Suprapubic skin (tissue), 4 donors: ENCODE data around the gene LATS2. TPM values are rescaled to one million over a fixed set of nuclear protein-coding genes. Genes with fewer than 3 reads are reported as not detected.
A peak's percentile ranks its signal among the peaks of the same experiment; 100 is the strongest.

Source experiments
- DNase-seq, 2 donors: peaks; one replicate each; pipeline ENCODE4 v3.0.0-alpha.2; 2019; ENCODE audit warnings: low spot score in 2 of 2
- H3K27ac ChIP-seq: fragments of 200-600 bp; sonication (generic); one replicate; pipeline ENCODE4 v1.5.1; 2019
- H3K27me3 ChIP-seq: fragments of 200-600 bp; sonication (generic); one replicate; pipeline ENCODE4 v1.5.1; 2019
- H3K36me3 ChIP-seq: fragments of 200-600 bp; sonication (generic); one replicate; pipeline ENCODE4 v1.5.1; 2019
- H3K4me1 ChIP-seq: fragments of 200-600 bp; sonication (generic); one replicate; pipeline ENCODE4 v1.5.1; 2019
- H3K4me3 ChIP-seq: fragments of 200-600 bp; sonication (generic); one replicate; pipeline ENCODE4 v1.5.1; 2019; ENCODE audit warnings: mild to moderate bottlenecking
- H3K9me3 ChIP-seq: fragments of 200-600 bp; sonication (generic); one replicate; pipeline ENCODE4 v1.5.1; 2019
- CTCF ChIP-seq, 2 donors: fragments of 200-600 bp in 1 of 2; fragments of 450-650 bp in 1 of 2; sonication (generic) in 1 of 2; IDR thresholded peaks; one replicate each; pipeline ENCODE4 v1.5.1; 2016 to 2019; ENCODE audit warnings: antibody characterized with exemption in 2 of 2, mild to moderate bottlenecking in 1 of 2, moderate library complexity in 1 of 2
- EP300 ChIP-seq: sonication (generic); formaldehyde crosslinking; IDR thresholded peaks from one replicate; pipeline ENCODE4 v1.6.1; 2017; ENCODE audit warnings: antibody characterized with exemption
- POLR2A ChIP-seq, 2 donors: fragments of 450-650 bp; IDR thresholded peaks; one replicate each; pipeline ENCODE4 v1.6.1; 2017; ENCODE audit warnings: antibody characterized with exemption in 2 of 2, mild to moderate bottlenecking in 2 of 2, moderate library complexity in 2 of 2
- POLR2AphosphoS5 ChIP-seq, 3 donors: sonication (generic); formaldehyde crosslinking; IDR thresholded peaks; one replicate each; pipeline ENCODE4 v1.6.1; 2017; ENCODE audit warnings: antibody characterized with exemption in 3 of 3
- WGBS: methylation state at CpG from one replicate; pipeline ENCODE4 v1.1.5; 2018; 5-methylcytosine and 5-hydroxymethylcytosine counted together
- total RNA-seq, 4 donors: library from RNA; depleted of rRNA; stranded (reverse); fragments of >200 nt; gene quantifications; one replicate each; pipeline ENCODE4 v1.1.0, GENCODE V29; 2016

The LATS2 gene
- total RNA-seq, 4 donors from 2014 or later = 11.5 to 21.6 (median 16.3) TPM

- no peak overlapping the region for H3K27ac ChIP-seq
- H3K4me1 ChIP-seq = peaks cover 25% of the 10 kb centered on the region
- no peak for DNase-seq
- TF ChIP-seq POLR2A (IDR thresholded peaks at IDR 0.05) = no peak
- TF ChIP-seq POLR2AphosphoS5 (IDR thresholded peaks at IDR 0.05) = no peak
- TF ChIP-seq CTCF (IDR thresholded peaks at IDR 0.05) = no peak
- no peak for TF ChIP-seq EP300
- peaks cover 13% of the 10 kb centered on the region for H3K36me3 ChIP-seq
- no peaks in the 10 kb centered on the region for H3K9me3 ChIP-seq
- H3K27me3 ChIP-seq = no peaks in the 10 kb centered on the region
- H3K4me3 ChIP-seq = no peak overlapping the region
- WGBS = 50% methylated on average over 4 of the region's 4 CpGs
Measured at GRCh38 chr13:20995245-20995838, 66.0 kb downstream of the LATS2 start.

DNA sequence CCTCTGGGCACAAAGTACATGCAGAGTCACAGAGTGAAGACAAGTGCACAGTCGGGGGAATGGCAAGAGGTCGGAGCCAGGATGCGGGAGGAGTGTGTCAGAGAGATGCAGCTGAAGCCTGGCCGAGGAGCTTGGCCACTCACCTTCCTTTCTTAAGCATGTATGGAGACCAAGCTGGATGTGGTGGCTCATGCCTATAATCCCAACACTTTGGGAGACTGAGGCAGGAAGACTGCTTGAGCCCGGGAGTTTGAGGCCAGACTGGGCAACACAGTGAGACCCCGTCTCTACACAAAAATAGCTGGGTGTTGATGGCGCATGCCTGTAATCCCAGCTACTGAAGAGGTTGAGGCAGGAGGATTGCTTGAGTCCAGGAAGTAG is 67.0 kb downstream of the LATS2 start:
- H3K27ac ChIP-seq = no peak overlapping the region
- H3K9me3 ChIP-seq = no peaks in the 10 kb centered on the region
- peaks cover 21% of the 10 kb centered on the region for H3K36me3 ChIP-seq
- H3K27me3 ChIP-seq = no peaks in the 10 kb centered on the region
- H3K4me1 ChIP-seq = peaks cover 25% of the 10 kb centered on the region
- 97% methylated on average over 7 of the region's 7 CpGs for WGBS
- DNase-seq = no peak
- H3K4me3 ChIP-seq = no peak overlapping the region
- no peak for TF ChIP-seq CTCF (IDR thresholded peaks at IDR 0.05)
- TF ChIP-seq POLR2AphosphoS5 (IDR thresholded peaks at IDR 0.05) = no peak
- TF ChIP-seq POLR2A (IDR thresholded peaks at IDR 0.05) = no peak
- TF ChIP-seq EP300 = no peak

GRCh38 chr13:20993661-20994440 is 67.5 kb downstream of the LATS2 start:
- H3K27me3 ChIP-seq = no peaks in the 10 kb centered on the region
- H3K27ac ChIP-seq = peak overlapping the region; percentile 21
- peaks cover 27% of the 10 kb centered on the region for H3K36me3 ChIP-seq
- 71% methylated on average over 13 of the region's 13 CpGs for WGBS
- H3K4me3 ChIP-seq = no peak overlapping the region
- no peaks in the 10 kb centered on the region for H3K9me3 ChIP-seq
- DNase-seq = peak in 1 of 2 donors; percentile 40
- H3K4me1 ChIP-seq = peaks cover 25% of the 10 kb centered on the region
- TF ChIP-seq POLR2AphosphoS5 (IDR thresholded peaks at IDR 0.05) (no peak), EP300 (no peak), CTCF (IDR thresholded peaks at IDR 0.05) (no peak), POLR2A (IDR thresholded peaks at IDR 0.05) (no peak)

- Histone ChIP-seq H3K36me3 (peaks cover 33% of the 10 kb centered on the region), H3K27me3 (no peaks in the 10 kb centered on the region), H3K4me1 (peaks cover 25% of the 10 kb centered on the region), H3K9me3 (no peaks in the 10 kb centered on the region), H3K4me3 (no peak overlapping the region), H3K27ac (peak overlapping the region; percentile 21)
- TF ChIP-seq POLR2AphosphoS5 (IDR thresholded peaks at IDR 0.05) = no peak
- TF ChIP-seq EP300 = no peak
- TF ChIP-seq CTCF (IDR thresholded peaks at IDR 0.05) = no peak
- TF ChIP-seq POLR2A (IDR thresholded peaks at IDR 0.05) = no peak
- 87% methylated on average over 4 of the region's 4 CpGs for WGBS
- DNase-seq = peak in 1 of 2 donors; percentile 31
Measured at GRCh38 chr13:20993211-20993610, 68.2 kb downstream of the LATS2 start.

DNA sequence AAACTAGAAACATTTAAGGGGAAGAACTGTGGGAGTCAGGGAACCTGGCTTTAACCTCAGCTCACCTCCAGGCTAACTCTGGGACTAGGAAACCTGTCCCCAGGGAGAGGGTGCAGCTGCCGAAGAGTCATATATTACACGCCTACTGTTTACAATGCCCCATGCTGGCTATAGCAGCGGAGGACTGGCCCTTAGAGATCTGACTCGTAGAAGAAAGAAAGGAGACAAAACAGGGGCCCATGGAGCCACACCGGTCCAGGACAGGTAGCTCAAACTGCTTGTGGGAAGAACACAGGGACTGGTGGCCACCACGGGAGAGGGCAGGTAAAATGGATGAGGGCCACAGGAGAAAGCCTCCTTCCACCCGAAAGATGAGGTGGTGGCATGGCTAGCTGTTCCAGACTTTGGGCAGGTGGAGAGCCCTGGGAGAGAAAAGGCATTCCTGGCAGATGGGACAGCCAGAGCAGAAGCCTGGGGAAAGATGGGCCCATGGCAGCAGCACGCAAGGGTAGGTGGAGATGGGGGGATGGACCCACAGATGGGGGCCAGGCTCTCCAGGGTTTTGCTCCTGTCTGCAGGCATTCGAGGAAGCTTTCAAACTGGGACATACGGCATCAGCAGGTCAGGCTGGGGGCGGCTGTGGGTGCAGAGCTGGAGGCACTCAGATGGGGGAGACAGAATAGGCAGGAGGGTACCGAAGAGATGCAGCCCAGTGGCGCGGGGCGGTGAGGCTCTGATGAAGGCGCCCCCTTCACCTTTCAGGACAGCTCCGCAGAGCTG is 69.5 kb downstream of the LATS2 start:
- H3K9me3 ChIP-seq = no peaks in the 10 kb centered on the region
- TF ChIP-seq CTCF (IDR thresholded peaks at IDR 0.05) (no peak), POLR2A (IDR thresholded peaks at IDR 0.05) (no peak), EP300 (no peak), POLR2AphosphoS5 (IDR thresholded peaks at IDR 0.05) (no peak)
- H3K27me3 ChIP-seq = no peaks in the 10 kb centered on the region
- WGBS = 89% methylated on average over 17 of the region's 17 CpGs
- peaks cover 16% of the 10 kb centered on the region for H3K4me1 ChIP-seq
- no peak overlapping the region for H3K4me3 ChIP-seq
- DNase-seq = no peak
- H3K36me3 ChIP-seq = peaks cover 45% of the 10 kb centered on the region
- H3K27ac ChIP-seq = no peak overlapping the region
